Breast epithelium (tissue), 4 donors: ENCODE results near the gene SLC39A11. TPM values are rescaled to one million over a fixed set of nuclear protein-coding genes. Genes with fewer than 3 reads are reported as not detected.

Source experiments
- DNase-seq, 2 donors: peaks; one replicate each; pipeline ENCODE4 v3.0.0-alpha.2; 2019; ENCODE audit warnings: low spot score in 2 of 2
- H3K27ac ChIP-seq, 2 donors: fragments of 200-600 bp; sonication (generic) in 1 of 2; one replicate each; pipeline ENCODE4 v1.5.1; 2016 to 2019; ENCODE audit warnings: mild to moderate bottlenecking in 1 of 2
- H3K27me3 ChIP-seq, 2 donors: fragments of 200-600 bp; sonication (generic) in 1 of 2; one replicate each; pipeline versions ENCODE4 v1.5.1 to v1.6.0; 2017 to 2019; ENCODE audit warnings: control low read depth in 1 of 2, mild to moderate bottlenecking in 1 of 2
- H3K36me3 ChIP-seq: fragments of 200-600 bp; one replicate; pipeline ENCODE4 v1.5.1; 2019
- H3K4me1 ChIP-seq, 2 donors: fragments of 200-600 bp; sonication (generic); one replicate each; pipeline ENCODE4 v1.5.1; 2016 to 2019; ENCODE audit warnings: control low read depth in 1 of 2
- H3K4me3 ChIP-seq, 3 donors: fragments of 200-600 bp; sonication (generic); 1 replicate in 2 of 3; 2 replicates in 1 of 3; pipeline ENCODE4 v1.5.1; 2016 to 2019; ENCODE audit warnings: mild to moderate bottlenecking in 3 of 3, moderate library complexity in 2 of 3
- H3K9me3 ChIP-seq, 2 donors: fragments of 200-600 bp; sonication (generic) in 1 of 2; one replicate each; pipeline ENCODE4 v1.5.1; 2016 to 2019; ENCODE audit warnings: control low read depth in 1 of 2
- CTCF ChIP-seq, 3 donors: fragments of 450-650 bp; IDR thresholded peaks; one replicate each; pipeline ENCODE4 v1.5.1; 2016 to 2017; ENCODE audit warnings: antibody characterized with exemption in 3 of 3, mild to moderate bottlenecking in 3 of 3, moderate library complexity in 3 of 3
- POLR2A ChIP-seq: fragments of 450-650 bp; IDR thresholded peaks from one replicate; pipeline ENCODE4 v1.6.1; 2016; ENCODE audit warnings: antibody characterized with exemption, mild to moderate bottlenecking, moderate library complexity
- POLR2AphosphoS5 ChIP-seq, 3 donors: sonication (generic); formaldehyde crosslinking; IDR thresholded peaks; one replicate each; pipeline ENCODE4 v1.6.1; 2017; ENCODE audit warnings: antibody characterized with exemption in 3 of 3
- intact Hi-C: fragments of 100-400 bp; cut with DNase I; formaldehyde crosslinking; loops from one replicate; pipeline ENCODE4 v1.15.1; 2023; ENCODE audit warnings: low total_unique reads
- total RNA-seq, 3 donors: library from RNA; depleted of rRNA; stranded (reverse); fragments of >200 nt; gene quantifications; one replicate each; pipeline ENCODE4 v1.1.0, GENCODE V29; 2016

The SLC39A11 gene
- total RNA-seq, 3 donors from 2014 or later, result 31.8 to 54.6 (median 47.0) TPM

GRCh38 chr17:72915625-72916081 is 176.8 kb downstream of the SLC39A11 start:
- H3K27me3 ChIP-seq, result no peaks in the 10 kb centered on the region
- H3K36me3 ChIP-seq, result no peaks in the 10 kb centered on the region
- no peaks in the 10 kb centered on the region for H3K4me1 ChIP-seq
- DNase-seq, result no peak
- TF ChIP-seq POLR2AphosphoS5 (IDR thresholded peaks at IDR 0.05), result no peak
- TF ChIP-seq POLR2A, result no peak
- TF ChIP-seq CTCF (IDR thresholded peaks at IDR 0.05), result no peak
- H3K4me3 ChIP-seq, result no peak overlapping the region
- intact Hi-C loops, result no loop called here
- no peaks in the 10 kb centered on the region for H3K9me3 ChIP-seq
- no peak overlapping the region for H3K27ac ChIP-seq

- Histone ChIP-seq H3K4me1 (no peaks in the 10 kb centered on the region), H3K4me3 (no peak overlapping the region), H3K27ac (no peak overlapping the region), H3K36me3 (no peaks in the 10 kb centered on the region), H3K27me3 (no peaks in the 10 kb centered on the region), H3K9me3 (no peaks in the 10 kb centered on the region)
- TF ChIP-seq POLR2A (no peak), CTCF (IDR thresholded peaks at IDR 0.05) (no peak), POLR2AphosphoS5 (IDR thresholded peaks at IDR 0.05) (no peak)
- DNase-seq, result no peak
- intact Hi-C loops, result no loop called here
These were observed 179.3 kb downstream of the SLC39A11 start for GRCh38 chr17:72913142-72913682.

GRCh38 chr17:72906306-72906705 is 186.2 kb downstream of the SLC39A11 start:
- intact Hi-C loops, result no loop called here
- TF ChIP-seq CTCF (IDR thresholded peaks at IDR 0.05) (no peak), POLR2A (no peak), POLR2AphosphoS5 (IDR thresholded peaks at IDR 0.05) (no peak)
- Histone ChIP-seq H3K27ac (no peak overlapping the region), H3K27me3 (no peaks in the 10 kb centered on the region), H3K9me3 (no peaks in the 10 kb centered on the region), H3K36me3 (no peaks in the 10 kb centered on the region), H3K4me3 (no peak overlapping the region), H3K4me1 (no peaks in the 10 kb centered on the region)
- no peak for DNase-seq

GRCh38 chr17:72903522-72903921 is 189.0 kb downstream of the SLC39A11 start:
- Histone ChIP-seq H3K27me3 (no peaks in the 10 kb centered on the region), H3K27ac (no peak overlapping the region), H3K4me3 (no peak overlapping the region), H3K4me1 (no peaks in the 10 kb centered on the region), H3K36me3 (no peaks in the 10 kb centered on the region), H3K9me3 (no peaks in the 10 kb centered on the region)
- no peak for DNase-seq
- no peak for TF ChIP-seq CTCF (IDR thresholded peaks at IDR 0.05)
- TF ChIP-seq POLR2AphosphoS5 (IDR thresholded peaks at IDR 0.05), result no peak
- no peak for TF ChIP-seq POLR2A
- intact Hi-C loops, result no loop called here

- DNase-seq, result no peak
- H3K4me1 ChIP-seq, result no peaks in the 10 kb centered on the region
- no peaks in the 10 kb centered on the region for H3K9me3 ChIP-seq
- H3K4me3 ChIP-seq, result no peak overlapping the region
- H3K36me3 ChIP-seq, result no peaks in the 10 kb centered on the region
- TF ChIP-seq POLR2AphosphoS5 (IDR thresholded peaks at IDR 0.05), result no peak
- TF ChIP-seq POLR2A, result no peak
- no peak for TF ChIP-seq CTCF (IDR thresholded peaks at IDR 0.05)
- H3K27me3 ChIP-seq, result no peaks in the 10 kb centered on the region
- no peak overlapping the region for H3K27ac ChIP-seq
- intact Hi-C loops, result no loop called here
These were observed 190.8 kb downstream of the SLC39A11 start for GRCh38 chr17:72901657-72902056.
